A549 (cell line): ENCODE measurements around the gene ADARB2.

ENCODE experiments used
- CEBPB ChIP-seq, 2 experiments: fragments of >200 bp in 1 of 2; sonication (Bioruptor Twin) in 1 of 2; formaldehyde crosslinking in 1 of 2; IDR thresholded peaks; 2 replicates each; pipeline ENCODE4 v1.6.1; 2012 to 2016
- EP300 ChIP-seq, 2 experiments: fragments of >200 bp; sonication (Bioruptor Twin); formaldehyde crosslinking; IDR thresholded peaks; 2 replicates in 1 of 2; 3 replicates in 1 of 2; pipeline ENCODE4 v1.6.1; 2016 to 2017
- JUN ChIP-seq, 2 experiments: fragments of >200 bp; sonication (Bioruptor Twin); formaldehyde crosslinking; IDR thresholded peaks; 2 replicates in 1 of 2; 3 replicates in 1 of 2; pipeline ENCODE4 v1.6.1; 2016 to 2017
- POLR2A ChIP-seq: IDR thresholded peaks from 2 replicates; pipeline ENCODE4 v1.6.1; 2012; ENCODE audit warnings: mild to moderate bottlenecking, low read length
- POLR2AphosphoS2 ChIP-seq: conservative IDR thresholded peaks from 2 replicates; pipeline ENCODE4 v1.6.1; 2012; ENCODE audit warnings: low read length, improper control_type of control experiment, inconsistent platforms
- ZSCAN20 ChIP-seq: fragments of 250-450 bp; sonication (Bioruptor Pico); IDR thresholded peaks from 2 replicates; pipeline ENCODE4 v1.8.0; 2022; ENCODE audit warnings: mild to moderate bottlenecking, moderate library complexity
- TF ChIP-seq, protein P1 (sequence below): fragments of 200-600 bp; sonication (generic); IDR thresholded peaks from 2 replicates; pipeline ENCODE4 v1.6.1; 2016; ENCODE audit warnings: antibody characterized with exemption, mild to moderate bottlenecking, moderate library complexity
- TF ChIP-seq, protein P2 (sequence below): fragments of >200 bp; sonication (Bioruptor Twin); formaldehyde crosslinking; IDR thresholded peaks from 3 replicates; pipeline ENCODE4 v1.5.1; 2016

DNA sequence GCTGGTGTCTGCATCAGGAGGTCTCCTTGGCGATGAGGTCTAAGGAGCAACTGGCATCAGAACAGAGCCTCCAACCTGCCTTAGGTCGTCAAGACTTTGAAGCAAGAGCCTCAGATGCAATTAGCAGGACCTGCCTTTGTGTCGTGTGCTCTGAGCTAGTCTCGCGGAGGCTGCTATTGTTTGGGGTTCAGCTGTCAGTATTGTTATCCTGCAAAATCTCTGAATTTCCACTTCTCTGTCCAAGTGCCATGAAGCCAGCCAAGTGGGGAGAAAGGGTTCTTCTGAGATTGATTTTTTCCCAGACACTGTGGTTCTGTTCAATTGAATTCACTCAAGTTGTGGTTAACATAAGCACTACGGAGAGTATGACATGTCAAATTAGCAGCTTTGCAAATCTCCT is 78.7 kb downstream of the ADARB2 start:
- no peak for TF ChIP-seq POLR2AphosphoS2
- TF ChIP-seq, protein P1, sequence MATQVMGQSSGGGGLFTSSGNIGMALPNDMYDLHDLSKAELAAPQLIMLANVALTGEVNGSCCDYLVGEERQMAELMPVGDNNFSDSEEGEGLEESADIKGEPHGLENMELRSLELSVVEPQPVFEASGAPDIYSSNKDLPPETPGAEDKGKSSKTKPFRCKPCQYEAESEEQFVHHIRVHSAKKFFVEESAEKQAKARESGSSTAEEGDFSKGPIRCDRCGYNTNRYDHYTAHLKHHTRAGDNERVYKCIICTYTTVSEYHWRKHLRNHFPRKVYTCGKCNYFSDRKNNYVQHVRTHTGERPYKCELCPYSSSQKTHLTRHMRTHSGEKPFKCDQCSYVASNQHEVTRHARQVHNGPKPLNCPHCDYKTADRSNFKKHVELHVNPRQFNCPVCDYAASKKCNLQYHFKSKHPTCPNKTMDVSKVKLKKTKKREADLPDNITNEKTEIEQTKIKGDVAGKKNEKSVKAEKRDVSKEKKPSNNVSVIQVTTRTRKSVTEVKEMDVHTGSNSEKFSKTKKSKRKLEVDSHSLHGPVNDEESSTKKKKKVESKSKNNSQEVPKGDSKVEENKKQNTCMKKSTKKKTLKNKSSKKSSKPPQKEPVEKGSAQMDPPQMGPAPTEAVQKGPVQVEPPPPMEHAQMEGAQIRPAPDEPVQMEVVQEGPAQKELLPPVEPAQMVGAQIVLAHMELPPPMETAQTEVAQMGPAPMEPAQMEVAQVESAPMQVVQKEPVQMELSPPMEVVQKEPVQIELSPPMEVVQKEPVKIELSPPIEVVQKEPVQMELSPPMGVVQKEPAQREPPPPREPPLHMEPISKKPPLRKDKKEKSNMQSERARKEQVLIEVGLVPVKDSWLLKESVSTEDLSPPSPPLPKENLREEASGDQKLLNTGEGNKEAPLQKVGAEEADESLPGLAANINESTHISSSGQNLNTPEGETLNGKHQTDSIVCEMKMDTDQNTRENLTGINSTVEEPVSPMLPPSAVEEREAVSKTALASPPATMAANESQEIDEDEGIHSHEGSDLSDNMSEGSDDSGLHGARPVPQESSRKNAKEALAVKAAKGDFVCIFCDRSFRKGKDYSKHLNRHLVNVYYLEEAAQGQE: no peak
- TF ChIP-seq, protein P2, sequence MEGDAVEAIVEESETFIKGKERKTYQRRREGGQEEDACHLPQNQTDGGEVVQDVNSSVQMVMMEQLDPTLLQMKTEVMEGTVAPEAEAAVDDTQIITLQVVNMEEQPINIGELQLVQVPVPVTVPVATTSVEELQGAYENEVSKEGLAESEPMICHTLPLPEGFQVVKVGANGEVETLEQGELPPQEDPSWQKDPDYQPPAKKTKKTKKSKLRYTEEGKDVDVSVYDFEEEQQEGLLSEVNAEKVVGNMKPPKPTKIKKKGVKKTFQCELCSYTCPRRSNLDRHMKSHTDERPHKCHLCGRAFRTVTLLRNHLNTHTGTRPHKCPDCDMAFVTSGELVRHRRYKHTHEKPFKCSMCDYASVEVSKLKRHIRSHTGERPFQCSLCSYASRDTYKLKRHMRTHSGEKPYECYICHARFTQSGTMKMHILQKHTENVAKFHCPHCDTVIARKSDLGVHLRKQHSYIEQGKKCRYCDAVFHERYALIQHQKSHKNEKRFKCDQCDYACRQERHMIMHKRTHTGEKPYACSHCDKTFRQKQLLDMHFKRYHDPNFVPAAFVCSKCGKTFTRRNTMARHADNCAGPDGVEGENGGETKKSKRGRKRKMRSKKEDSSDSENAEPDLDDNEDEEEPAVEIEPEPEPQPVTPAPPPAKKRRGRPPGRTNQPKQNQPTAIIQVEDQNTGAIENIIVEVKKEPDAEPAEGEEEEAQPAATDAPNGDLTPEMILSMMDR: no peak
- no peak for TF ChIP-seq JUN (IDR thresholded peaks at IDR 0.05)
- TF ChIP-seq POLR2A: no peak
- no peak for TF ChIP-seq EP300 (IDR thresholded peaks at IDR 0.05)
- TF ChIP-seq CEBPB (IDR thresholded peaks at IDR 0.05): no peak
- no peak for TF ChIP-seq ZSCAN20 (CRISPR knock-in tag)
